GM19035 (cell line): Measurements from ENCODE around the gene TNFRSF19.

Source experiments
- ATAC-seq: cut with Tn5 transposase; IDR thresholded peaks from one replicate; pipeline ENCODE4 v1.9.1; 2021; ENCODE audit not compliant: unreplicated experiment

The TNFRSF19 gene

GRCh38 chr13:23680845-23681669 lies 110.8 kb downstream of the TNFRSF19 start:
- ATAC-seq, result no peak

- no peak for ATAC-seq
Observed at GRCh38 chr13:23683084-23683483, 112.9 kb downstream of the TNFRSF19 start.

DNA sequence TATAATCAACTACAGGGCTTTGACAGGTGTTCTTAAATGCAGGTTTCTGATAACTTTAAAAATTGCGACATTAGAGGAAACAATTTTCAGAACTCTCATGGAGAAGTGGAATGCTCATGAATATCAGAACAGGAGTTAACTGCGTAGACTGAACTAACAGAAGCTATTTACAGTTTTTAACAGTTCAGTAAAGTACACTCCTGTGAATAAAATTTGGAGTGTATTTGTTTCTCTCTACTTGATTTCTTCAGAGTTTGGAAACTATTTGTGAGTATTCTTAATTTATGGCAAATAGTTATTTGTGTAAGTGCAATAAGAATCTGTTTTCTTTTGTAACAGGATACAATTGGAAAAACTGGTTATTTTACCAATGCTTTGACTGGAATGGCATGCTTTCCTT lies 114.4 kb downstream of the TNFRSF19 start:
- ATAC-seq, result no peak

DNA sequence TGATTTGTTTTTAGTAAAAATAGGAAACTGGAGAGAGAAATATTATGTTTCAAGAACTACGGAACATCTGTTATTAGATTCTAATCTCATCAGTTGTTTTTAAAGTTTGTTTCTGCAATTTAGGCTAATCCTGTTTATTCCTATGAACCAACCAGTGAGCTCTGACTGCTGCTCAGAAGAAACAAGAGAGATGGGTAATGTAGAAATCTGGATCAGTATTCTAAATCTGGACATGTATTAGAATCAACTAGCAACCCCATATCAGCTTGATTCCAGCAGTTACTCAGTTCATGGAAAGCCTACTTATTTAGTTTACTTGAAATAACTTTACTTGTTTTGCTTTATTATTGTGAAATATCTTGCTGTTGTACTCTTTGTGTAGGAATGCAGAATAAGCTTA lies 115.2 kb downstream of the TNFRSF19 start:
- ATAC-seq, result no peak

GRCh38 chr13:23686948-23687347 lies 116.7 kb downstream of the TNFRSF19 start:
- no peak for ATAC-seq

DNA sequence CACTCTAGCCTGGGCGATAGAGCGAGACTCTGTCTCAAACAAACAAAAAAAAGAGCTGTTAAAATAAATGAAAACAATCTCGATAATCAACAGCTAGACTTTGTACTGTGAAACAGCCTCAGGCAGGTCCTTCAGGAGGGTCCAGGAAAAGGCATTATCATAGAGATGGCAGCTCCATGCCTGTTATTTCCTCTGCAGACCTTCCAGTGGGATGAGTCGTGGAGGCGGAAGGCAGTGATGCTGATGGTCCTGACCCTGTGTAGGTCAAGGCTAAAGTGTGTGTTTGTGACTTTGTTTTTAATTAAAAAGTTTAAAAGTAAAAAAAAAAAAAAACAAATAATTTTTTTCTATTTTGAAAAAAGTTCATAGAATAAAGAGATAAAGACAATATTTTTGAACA lies 117.4 kb downstream of the TNFRSF19 start:
- no peak for ATAC-seq

DNA sequence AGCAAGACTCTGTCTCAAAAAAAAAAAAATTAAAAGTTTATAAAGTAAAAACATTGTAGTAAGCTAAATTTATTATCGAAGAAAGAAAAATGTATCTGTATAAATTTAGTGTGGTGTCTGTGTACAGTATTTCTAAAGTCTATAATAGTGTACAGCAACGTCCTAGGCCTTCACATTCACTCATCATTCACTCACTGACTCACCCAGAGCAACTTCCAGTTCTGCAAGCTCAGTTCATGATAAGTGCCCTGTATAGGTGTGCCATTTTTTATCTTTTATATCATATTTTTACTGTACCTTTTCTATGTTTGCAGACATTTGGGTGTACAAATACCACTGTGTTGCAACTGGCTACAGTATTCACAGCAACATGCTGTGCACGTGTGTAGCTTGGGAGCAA lies 118.1 kb downstream of the TNFRSF19 start:
- ATAC-seq, result no peak

DNA sequence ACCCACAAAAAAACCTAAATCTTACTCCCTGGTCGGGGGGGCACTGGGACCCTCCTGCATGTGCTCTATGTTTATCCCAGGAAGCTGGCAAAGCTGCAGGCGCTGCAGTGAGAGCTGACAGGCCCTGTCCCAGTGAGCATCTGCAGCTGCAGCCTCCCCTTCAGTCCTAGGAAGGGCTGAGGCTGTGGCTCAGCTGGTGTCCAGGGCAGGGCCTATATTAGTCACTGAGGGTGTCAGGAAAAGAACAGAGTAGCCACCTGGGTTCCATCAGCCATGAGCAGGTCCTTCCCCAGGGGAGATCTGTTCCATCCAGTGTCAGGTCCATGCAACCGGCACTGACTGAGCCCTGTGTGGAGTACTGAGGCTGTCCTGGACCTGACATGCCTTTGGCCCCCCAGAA lies 120.5 kb downstream of the TNFRSF19 start:
- ATAC-seq, result no peak

DNA sequence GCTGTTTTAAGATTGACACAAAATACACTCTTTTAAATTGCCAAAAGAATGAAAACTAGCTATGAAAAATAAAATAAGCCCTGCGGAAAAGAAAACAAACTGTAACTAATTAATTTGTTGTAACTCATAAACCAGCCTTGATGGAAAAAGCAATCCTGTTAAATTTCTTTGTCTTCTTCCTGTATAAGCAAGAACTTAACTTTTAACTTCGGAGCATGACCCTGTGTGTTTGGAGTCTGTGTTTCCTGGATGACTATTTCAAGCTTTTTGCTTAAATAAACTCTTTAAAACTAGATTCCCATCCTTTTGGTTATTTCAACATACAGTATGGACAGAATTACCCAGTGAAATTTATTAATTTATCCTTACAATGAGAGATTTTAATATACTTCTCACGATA lies 122.6 kb downstream of the TNFRSF19 start:
- no peak for ATAC-seq

DNA sequence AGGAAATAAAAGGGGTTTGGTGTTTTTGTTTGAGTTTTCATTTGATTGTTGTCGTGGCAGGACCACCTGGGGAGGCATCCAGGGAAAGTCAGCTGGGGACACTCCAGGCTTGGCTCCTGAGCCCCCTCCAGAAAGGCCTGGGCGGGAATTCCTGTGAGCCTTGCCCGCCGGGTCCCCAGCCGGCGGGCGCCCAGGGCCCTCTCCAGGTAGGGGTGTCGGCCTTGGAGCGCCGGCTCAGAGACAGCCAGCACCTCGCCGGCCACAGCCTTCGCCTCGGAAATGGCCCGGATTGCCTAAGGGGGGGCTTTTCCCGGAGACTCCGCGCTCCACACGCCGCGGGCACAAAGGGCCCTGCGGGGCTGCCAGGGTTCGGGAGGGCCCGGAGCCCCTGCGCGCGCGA lies 125.0 kb downstream of the TNFRSF19 start:
- ATAC-seq, result no peak

GRCh38 chr13:23695711-23696464 lies 125.7 kb downstream of the TNFRSF19 start:
- ATAC-seq, result peak; percentile 78

GRCh38 chr13:23696610-23697009 lies 126.4 kb downstream of the TNFRSF19 start:
- ATAC-seq, result no peak

- no peak for ATAC-seq
Observed at GRCh38 chr13:23697772-23698313, 127.6 kb downstream of the TNFRSF19 start.

DNA sequence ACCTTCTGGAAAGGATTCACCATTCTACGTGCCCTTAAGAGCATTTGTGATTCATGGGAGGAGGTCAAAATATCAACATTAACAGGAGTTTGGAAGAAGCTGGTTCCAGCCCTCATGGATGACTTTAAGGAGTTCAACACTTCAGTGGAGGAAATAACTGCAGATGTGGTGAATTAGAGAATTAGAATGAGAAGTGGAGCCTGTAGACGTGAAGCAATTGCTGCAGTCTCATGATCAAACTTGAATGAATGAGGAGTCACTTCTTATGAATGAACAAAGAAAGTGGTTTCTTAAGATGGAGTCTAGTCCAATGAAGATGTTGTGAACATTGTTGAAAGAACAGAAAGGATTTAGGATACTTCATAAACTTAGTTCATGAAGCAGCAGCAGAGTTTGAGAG lies 129.1 kb downstream of the TNFRSF19 start:
- no peak for ATAC-seq

DNA sequence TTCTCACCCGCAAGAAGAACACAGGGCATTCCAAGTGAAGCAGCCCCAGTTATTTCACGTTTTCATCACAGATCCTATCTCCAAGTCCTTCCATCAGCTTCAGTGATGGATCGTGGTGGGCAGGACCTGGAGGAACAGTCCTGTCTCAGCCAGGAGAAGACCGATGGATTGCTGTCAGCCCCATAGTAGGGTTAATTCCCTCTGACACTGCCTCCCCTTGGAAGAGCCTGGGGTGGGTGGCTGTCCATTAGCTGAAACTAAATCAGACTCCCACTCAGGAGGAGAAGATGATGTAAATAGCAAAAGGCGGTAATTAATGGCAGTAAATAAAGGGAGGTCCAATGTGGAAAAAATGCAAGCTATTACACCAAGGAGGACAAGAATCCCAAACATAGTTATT lies 131.0 kb downstream of the TNFRSF19 start:
- no peak for ATAC-seq

GRCh38 chr13:23701636-23702035 lies 131.4 kb downstream of the TNFRSF19 start:
- no peak for ATAC-seq

DNA sequence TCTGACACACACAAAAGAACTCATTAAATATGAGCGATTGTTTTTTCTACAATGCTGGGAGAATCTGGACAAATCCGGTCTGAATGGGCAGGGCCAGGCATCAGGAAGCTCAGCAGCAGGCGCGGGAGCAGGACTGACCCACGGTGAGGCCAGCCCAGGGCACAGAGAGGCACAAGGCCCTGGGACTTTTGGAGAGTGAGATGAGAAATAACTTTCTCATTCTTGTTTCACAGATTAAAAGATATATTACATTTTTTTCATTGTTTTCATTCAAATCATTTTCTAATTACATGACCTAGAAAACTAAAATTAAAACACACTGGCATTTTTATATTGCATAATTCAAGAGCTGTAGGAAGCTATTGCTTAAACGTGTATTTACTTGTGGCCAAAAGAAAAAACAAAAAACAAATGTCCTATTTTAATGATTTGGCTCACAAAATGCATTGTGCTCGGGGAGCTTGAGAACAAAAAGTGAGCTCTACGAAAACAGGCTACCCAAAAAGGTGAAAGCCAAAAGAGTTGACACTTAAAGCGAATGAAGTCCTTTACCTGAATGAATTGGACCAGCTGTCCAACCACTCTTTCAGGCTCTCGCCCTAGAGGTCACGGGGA lies 133.1 kb downstream of the TNFRSF19 start:
- ATAC-seq, result no peak

DNA sequence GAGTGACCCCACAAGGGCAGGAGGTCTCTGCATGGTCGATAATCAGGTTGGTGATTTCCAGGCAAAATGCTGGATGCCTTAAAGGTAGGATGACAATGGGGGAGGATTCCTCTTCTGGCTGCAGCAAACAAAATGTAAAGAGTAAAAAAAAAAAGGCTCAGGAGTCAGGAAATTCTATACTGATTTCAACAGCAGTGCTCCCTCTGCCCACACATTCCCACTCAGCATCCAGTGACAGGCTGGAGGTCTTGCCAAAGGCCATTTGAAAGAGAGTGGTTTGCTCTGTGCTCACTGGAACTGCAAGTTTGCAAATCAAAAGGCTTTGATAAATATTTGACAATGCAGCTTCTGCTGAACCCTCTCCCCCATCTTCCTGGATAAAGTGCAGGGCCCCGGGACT lies 135.4 kb downstream of the TNFRSF19 start:
- no peak for ATAC-seq

- no peak for ATAC-seq
Observed at GRCh38 chr13:23707674-23708073, 137.5 kb downstream of the TNFRSF19 start.

GRCh38 chr13:23709536-23709935 lies 139.3 kb downstream of the TNFRSF19 start:
- no peak for ATAC-seq

DNA sequence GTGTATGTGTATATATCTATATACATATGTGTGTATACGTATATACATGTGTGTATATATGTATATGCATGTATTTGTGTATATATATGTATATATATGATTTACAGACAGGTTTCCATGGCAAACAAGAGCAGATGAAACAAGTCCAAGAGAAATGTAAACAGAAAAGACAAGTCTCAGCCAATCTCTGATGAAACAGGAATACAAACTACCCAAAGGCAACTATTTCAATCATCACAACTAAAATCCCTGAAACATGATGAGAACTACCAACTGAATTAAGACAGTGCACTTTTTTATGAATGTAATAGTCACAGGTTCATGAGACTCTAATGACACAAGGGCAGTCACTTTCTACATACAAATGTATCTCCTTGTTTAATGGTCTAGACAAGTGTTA lies 140.2 kb downstream of the TNFRSF19 start:
- no peak for ATAC-seq

DNA sequence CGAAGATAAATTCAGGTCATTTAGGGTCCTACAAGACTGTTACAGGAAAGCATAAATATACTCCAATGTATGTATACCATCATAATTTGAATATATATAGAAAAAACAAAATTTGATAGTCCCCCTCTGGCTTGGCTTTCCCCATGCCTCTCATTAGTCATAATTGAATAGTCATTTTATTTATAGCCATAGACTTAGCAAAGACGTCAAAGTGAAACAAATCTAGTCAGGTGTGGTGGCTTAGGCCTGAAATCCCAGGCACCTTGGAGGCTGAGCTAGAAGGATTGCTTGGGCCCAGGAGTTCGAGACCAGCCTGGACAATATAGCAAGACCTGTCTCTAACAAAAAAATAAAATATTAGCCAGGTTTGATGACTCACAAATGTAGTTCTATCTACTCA lies 141.1 kb downstream of the TNFRSF19 start:
- ATAC-seq, result no peak
